Neural progenitor cell (in vitro differentiated cells): ENCODE results near the gene ZBTB4. TPM values are rescaled to one million over a fixed set of nuclear protein-coding genes. Genes with fewer than 3 reads are reported as not detected.

Experiments used
- DNase-seq: peaks from one replicate; pipeline ENCODE4 v3.0.0-alpha.2; 2016; ENCODE audit warnings: low spot score
- H2AFZ ChIP-seq: fragments of 200-600 bp; sonication (generic); replicated peaks from 2 replicates; pipeline ENCODE4 v1.6.1; 2016; ENCODE audit warnings: antibody characterized with exemption
- H3F3A ChIP-seq: fragments of 200-600 bp; sonication (generic); 2 replicates; pipeline ENCODE4 v1.6.1; 2016; ENCODE audit warnings: antibody characterized with exemption, low read depth
- H3K27ac ChIP-seq: fragments of 200-600 bp; sonication (generic); 2 replicates; pipeline ENCODE4 v1.5.1; 2016; ENCODE audit warnings: mild to moderate bottlenecking
- H3K27me3 ChIP-seq: fragments of 200-600 bp; sonication (generic); 2 replicates; pipeline ENCODE4 v1.6.1; 2016; ENCODE audit warnings: mild to moderate bottlenecking, moderate library complexity
- H3K36me3 ChIP-seq: fragments of 200-600 bp; sonication (generic); 2 replicates; pipeline ENCODE4 v1.5.1; 2016
- H3K4me1 ChIP-seq: fragments of 200-600 bp; sonication (generic); 2 replicates; pipeline ENCODE4 v1.6.1; 2016; ENCODE audit warnings: mixed run types
- H3K4me2 ChIP-seq: fragments of 200-600 bp; sonication (generic); 2 replicates; pipeline ENCODE4 v1.6.1; 2016
- H3K4me3 ChIP-seq: fragments of 200-600 bp; sonication (generic); 2 replicates; pipeline ENCODE4 v1.5.1; 2016
- H3K79me2 ChIP-seq: fragments of 200-600 bp; sonication (generic); 2 replicates; pipeline ENCODE4 v1.6.1; 2016; ENCODE audit warnings: low read depth
- H3K9ac ChIP-seq: fragments of 200-600 bp; sonication (generic); 2 replicates; pipeline ENCODE4 v1.6.1; 2016
- H3K9me3 ChIP-seq: fragments of 200-600 bp; sonication (generic); 2 replicates; pipeline ENCODE4 v1.5.1; 2016; ENCODE audit warnings: low read depth
- H4K20me1 ChIP-seq: fragments of 200-600 bp; sonication (generic); 2 replicates; pipeline ENCODE4 v1.6.1; 2016; ENCODE audit warnings: low read depth
- H3K27ac Mint-ChIP-seq: 3 replicates; pipeline ENCODE4 v1.8.0; 2021; ENCODE audit warnings: mixed read lengths
- H3K27me3 Mint-ChIP-seq: 2 replicates; pipeline ENCODE4 v1.8.0; 2022; ENCODE audit warnings: low read depth, mild to moderate bottlenecking, inconsistent platforms, moderate library complexity, mixed read lengths; ENCODE audit not compliant: insufficient read depth
- H3K36me3 Mint-ChIP-seq: 3 replicates; pipeline ENCODE4 v1.8.0; 2021; ENCODE audit warnings: mixed read lengths
- H3K4me1 Mint-ChIP-seq: 3 replicates; pipeline ENCODE4 v1.8.0; 2021; ENCODE audit warnings: mixed read lengths
- H3K4me3 Mint-ChIP-seq: 3 replicates; pipeline ENCODE4 v1.8.0; 2021; ENCODE audit warnings: mild to moderate bottlenecking, moderate library complexity, mixed read lengths
- H3K9me3 Mint-ChIP-seq: 3 replicates; pipeline ENCODE4 v1.8.0; 2020; ENCODE audit warnings: mixed read lengths
- EZH2 ChIP-seq: fragments of 200-600 bp; sonication (generic); IDR thresholded peaks from 2 replicates; pipeline ENCODE4 v1.6.1; 2017; ENCODE audit warnings: antibody characterized with exemption, mild to moderate bottlenecking, moderate library complexity
- EZH2phosphoT487 ChIP-seq: fragments of 200-600 bp; sonication (generic); IDR thresholded peaks from 2 replicates; pipeline ENCODE4 v1.6.1; 2017; ENCODE audit warnings: antibody characterized with exemption
- total RNA-seq: library from RNA; depleted of rRNA; stranded (reverse); fragments of >200 nt; gene quantifications from 2 replicates; pipeline ENCODE4 v1.2.3, GENCODE V29; 2015; ENCODE audit warnings: low replicate concordance
- TF ChIP-seq, protein P1 (sequence below): fragments of 200-600 bp; sonication (generic); IDR thresholded peaks from 2 replicates; pipeline ENCODE4 v1.5.1; 2017; ENCODE audit warnings: antibody characterized with exemption, mild to moderate bottlenecking

Gene ZBTB4, protein sequence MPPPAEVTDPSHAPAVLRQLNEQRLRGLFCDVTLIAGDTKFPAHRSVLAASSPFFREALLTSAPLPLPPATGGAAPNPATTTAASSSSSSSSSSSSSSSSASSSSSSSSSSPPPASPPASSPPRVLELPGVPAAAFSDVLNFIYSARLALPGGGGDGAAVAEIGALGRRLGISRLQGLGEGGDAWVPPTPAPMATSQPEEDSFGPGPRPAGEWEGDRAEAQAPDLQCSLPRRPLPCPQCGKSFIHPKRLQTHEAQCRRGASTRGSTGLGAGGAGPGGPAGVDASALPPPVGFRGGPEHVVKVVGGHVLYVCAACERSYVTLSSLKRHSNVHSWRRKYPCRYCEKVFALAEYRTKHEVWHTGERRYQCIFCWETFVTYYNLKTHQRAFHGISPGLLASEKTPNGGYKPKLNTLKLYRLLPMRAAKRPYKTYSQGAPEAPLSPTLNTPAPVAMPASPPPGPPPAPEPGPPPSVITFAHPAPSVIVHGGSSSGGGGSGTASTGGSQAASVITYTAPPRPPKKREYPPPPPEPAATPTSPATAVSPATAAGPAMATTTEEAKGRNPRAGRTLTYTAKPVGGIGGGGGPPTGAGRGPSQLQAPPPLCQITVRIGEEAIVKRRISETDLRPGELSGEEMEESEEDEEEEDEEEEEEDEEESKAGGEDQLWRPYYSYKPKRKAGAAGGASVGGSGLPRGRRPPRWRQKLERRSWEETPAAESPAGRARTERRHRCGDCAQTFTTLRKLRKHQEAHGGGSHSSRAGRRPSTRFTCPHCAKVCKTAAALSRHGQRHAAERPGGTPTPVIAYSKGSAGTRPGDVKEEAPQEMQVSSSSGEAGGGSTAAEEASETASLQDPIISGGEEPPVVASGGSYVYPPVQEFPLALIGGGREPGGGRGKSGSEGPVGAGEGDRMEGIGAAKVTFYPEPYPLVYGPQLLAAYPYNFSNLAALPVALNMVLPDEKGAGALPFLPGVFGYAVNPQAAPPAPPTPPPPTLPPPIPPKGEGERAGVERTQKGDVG
- 5.4 and 15.5 TPM in 2 replicates for total RNA-seq

DNA sequence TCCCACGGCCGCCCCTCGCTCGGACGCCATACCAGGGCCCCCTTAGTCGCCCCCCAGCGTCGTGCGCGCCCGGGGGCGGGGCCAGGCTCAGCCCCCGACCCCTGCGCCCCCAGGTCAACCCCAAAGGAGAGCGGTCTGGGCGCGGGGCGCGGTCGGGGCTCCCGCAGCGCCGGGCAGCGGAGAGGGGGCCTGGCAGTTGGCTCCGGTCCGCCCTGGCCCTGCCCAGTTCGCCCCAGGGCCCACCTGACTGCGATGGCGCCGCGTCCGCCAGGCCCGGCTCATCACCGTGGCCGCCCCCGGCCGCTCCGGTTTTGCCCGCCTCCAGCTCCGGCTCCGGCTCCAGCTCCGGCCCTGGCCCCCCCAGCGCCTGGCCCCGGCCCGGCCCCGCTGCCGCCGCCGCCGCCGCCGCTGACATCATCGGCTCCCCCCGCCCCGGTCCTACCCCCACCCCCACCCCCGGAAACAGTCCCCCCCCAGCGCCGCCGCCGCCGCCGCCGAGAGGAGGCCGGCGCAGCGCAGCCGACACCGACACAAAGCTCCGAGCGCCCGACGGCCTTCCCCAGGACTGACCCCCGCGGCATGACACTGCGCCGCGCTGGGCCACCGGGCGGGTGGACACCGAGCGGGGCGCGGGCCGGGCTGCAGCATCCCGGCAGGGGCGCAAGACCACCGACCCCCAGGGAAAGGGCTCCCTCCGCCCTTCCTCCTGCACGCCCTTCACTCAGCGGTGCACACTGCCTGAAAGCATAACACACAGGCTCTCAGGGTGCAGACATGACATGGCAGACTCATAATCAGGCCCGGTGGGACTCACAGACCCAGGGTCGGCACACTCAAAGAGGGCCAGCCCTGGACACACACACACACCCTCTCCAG is at the start of gene ZBTB4:
Gene ZBTB4, minus strand, starts transcription at position 419 of the 876 bp plus-strand sequence. CDS start 12,830 bp downstream, outside the sequence.
- Histone ChIP-seq H2AFZ (peak within 1 kb of the TSS; percentile 77), H3K79me2 (peaks cover 58% of the 10 kb centered on the region), H3K36me3 (no peaks in the 10 kb centered on the region), H3K9ac (peak within 1 kb of the TSS; percentile 79), H4K20me1 (peaks cover 26% of the 10 kb centered on the region), H3F3A (peaks cover 33% of the 10 kb centered on the region), H3K27ac (peak within 1 kb of the TSS; percentile 80), H3K9me3 (no peaks in the 10 kb centered on the region), H3K4me2 (peak within 1 kb of the TSS; percentile 98), H3K27me3 (no peaks in the 10 kb centered on the region), H3K4me3 (peak within 1 kb of the TSS; percentile 97), H3K4me1 (peaks cover 19% of the 10 kb centered on the region)
- TF ChIP-seq EZH2phosphoT487 (no peak), EZH2 (no peak)
- TF ChIP-seq, protein P1, sequence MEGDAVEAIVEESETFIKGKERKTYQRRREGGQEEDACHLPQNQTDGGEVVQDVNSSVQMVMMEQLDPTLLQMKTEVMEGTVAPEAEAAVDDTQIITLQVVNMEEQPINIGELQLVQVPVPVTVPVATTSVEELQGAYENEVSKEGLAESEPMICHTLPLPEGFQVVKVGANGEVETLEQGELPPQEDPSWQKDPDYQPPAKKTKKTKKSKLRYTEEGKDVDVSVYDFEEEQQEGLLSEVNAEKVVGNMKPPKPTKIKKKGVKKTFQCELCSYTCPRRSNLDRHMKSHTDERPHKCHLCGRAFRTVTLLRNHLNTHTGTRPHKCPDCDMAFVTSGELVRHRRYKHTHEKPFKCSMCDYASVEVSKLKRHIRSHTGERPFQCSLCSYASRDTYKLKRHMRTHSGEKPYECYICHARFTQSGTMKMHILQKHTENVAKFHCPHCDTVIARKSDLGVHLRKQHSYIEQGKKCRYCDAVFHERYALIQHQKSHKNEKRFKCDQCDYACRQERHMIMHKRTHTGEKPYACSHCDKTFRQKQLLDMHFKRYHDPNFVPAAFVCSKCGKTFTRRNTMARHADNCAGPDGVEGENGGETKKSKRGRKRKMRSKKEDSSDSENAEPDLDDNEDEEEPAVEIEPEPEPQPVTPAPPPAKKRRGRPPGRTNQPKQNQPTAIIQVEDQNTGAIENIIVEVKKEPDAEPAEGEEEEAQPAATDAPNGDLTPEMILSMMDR: no peak
- peaks cover 16% of the 10 kb centered on the region for H3K27me3 Mint-ChIP-seq
- peak within 1 kb of the TSS; percentile 99 for H3K27ac Mint-ChIP-seq
- H3K36me3 Mint-ChIP-seq: peaks cover 7% of the 10 kb centered on the region
- peaks cover 63% of the 10 kb centered on the region for H3K4me1 Mint-ChIP-seq
- DNase-seq: peak; percentile 82
- H3K9me3 Mint-ChIP-seq: no peaks in the 10 kb centered on the region
- H3K4me3 Mint-ChIP-seq: peak within 1 kb of the TSS; percentile 98

DNA sequence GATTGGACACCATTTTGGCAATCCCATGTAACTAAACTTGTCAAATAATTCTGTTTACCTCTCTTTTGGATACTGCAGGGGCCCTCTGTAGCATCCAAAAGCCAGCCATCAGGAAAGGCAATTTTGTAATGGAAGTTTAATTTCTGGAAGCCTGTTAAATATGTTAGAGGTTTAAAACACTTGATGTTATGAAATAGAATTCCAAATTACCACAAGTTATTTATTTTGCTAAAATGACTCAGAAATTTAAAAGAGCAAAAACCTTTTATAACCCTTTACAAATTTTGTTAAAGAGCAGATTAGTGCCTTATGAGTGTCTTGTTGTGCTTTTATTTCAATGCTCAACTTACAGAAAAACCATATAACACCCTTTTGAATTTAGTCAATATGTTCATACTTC is 49.4 kb upstream of the ZBTB4 start:
- no peaks in the 10 kb centered on the region for H3K4me1 ChIP-seq
- H3K27me3 ChIP-seq: no peaks in the 10 kb centered on the region
- Mint-ChIP-seq H3K27me3 (peaks cover 6% of the 10 kb centered on the region), H3K36me3 (no peaks in the 10 kb centered on the region), H3K4me3 (no peak overlapping the region), H3K4me1 (peaks cover 2% of the 10 kb centered on the region), H3K27ac (no peak overlapping the region), H3K9me3 (peaks cover 19% of the 10 kb centered on the region)
- no peak overlapping the region for H2AFZ ChIP-seq
- H3K36me3 ChIP-seq: no peaks in the 10 kb centered on the region
- H4K20me1 ChIP-seq: no peaks in the 10 kb centered on the region
- H3K4me2 ChIP-seq: no peak overlapping the region
- no peaks in the 10 kb centered on the region for H3F3A ChIP-seq
- TF ChIP-seq EZH2 (no peak), EZH2phosphoT487 (no peak)
- TF ChIP-seq, protein P1: no peak
- no peak overlapping the region for H3K9ac ChIP-seq
- H3K27ac ChIP-seq: no peak overlapping the region
- no peak for DNase-seq
- peaks cover 10% of the 10 kb centered on the region for H3K9me3 ChIP-seq
- no peaks in the 10 kb centered on the region for H3K79me2 ChIP-seq
- H3K4me3 ChIP-seq: no peak overlapping the region

- TF ChIP-seq EZH2 (no peak), EZH2phosphoT487 (no peak)
- TF ChIP-seq, protein P1: peak; percentile 53
- Histone ChIP-seq H3K27ac (no peak overlapping the region), H3K4me3 (no peak overlapping the region), H3K27me3 (no peaks in the 10 kb centered on the region), H2AFZ (no peak overlapping the region), H3K79me2 (no peaks in the 10 kb centered on the region), H3K36me3 (no peaks in the 10 kb centered on the region), H3K9ac (no peak overlapping the region), H3K4me1 (no peaks in the 10 kb centered on the region), H3F3A (peaks cover 3% of the 10 kb centered on the region), H3K9me3 (no peaks in the 10 kb centered on the region), H3K4me2 (no peak overlapping the region), H4K20me1 (no peaks in the 10 kb centered on the region)
- H3K36me3 Mint-ChIP-seq: no peaks in the 10 kb centered on the region
- peaks cover 11% of the 10 kb centered on the region for H3K9me3 Mint-ChIP-seq
- peak; percentile 39 for DNase-seq
- H3K27ac Mint-ChIP-seq: no peak overlapping the region
- peaks cover 6% of the 10 kb centered on the region for H3K27me3 Mint-ChIP-seq
- no peaks in the 10 kb centered on the region for H3K4me1 Mint-ChIP-seq
- H3K4me3 Mint-ChIP-seq: no peak overlapping the region
These were observed 43.6 kb upstream of the ZBTB4 start for GRCh38 chr17:7523033-7523432.
